Measurements from ENCODE around the gene ATP5F1C. TPM values are rescaled to one million over a fixed set of nuclear protein-coding genes. Genes with fewer than 3 reads are reported as not detected.
"Not testable (repeated sequence)": the region's sequence is repeated elsewhere in the genome, so short reads cannot be mapped to it uniquely, and the experiment has no call there.

Gene ATP5F1C
- 163 TPM for total RNA-seq
- long read RNA-seq, transcript ATP5F1C-201 (9 exons, 1,078 nt) = minor isoform, 21 of 121 reads
- long read RNA-seq, transcript ATP5F1C-202 (10 exons, 1,163 nt) = major isoform, 87 of 121 reads
- long read RNA-seq, partial matches to known transcripts = 7 of 121 reads
- long read RNA-seq, other reads (novel, unspliced or antisense) = 6 of 121 reads

DNA sequence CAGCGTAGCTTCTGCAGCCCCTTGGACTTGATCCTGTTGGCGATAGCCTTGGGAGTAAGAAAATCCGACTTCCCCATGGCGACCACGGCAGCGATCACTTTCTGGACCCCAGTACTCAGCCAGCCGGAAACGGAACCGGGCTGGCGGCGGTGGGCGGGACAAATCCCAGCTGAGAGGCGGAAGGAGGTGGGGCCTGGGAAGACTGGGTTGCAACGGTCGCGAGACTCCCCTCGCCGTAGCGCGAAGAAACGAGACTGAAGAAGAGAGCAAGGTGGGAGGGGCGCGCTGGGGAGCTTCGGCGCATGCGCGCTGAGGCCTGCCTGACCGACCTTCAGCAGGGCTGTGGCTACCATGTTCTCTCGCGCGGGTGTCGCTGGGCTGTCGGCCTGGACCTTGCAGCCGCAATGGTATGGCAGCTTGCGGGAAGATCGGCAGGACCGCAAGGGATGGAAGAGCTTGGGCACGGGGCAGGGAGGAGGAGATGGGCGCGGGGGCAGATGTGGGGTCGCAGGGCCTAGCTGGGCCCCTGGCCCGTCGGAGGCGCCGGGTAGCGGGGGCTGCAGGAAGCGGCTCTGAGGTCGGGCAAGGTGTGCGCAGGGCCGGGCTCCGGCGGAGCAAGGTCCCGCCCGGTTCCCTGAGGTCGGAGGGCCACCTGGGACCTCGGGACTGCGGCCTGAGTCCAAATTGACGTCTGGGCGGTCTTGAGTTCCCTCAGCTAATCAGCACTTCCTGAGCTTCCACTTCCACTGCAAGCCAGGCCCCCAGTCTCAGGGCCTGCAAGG, at the start of gene ATP5F1C, which contains the start of gene KIN:
TSS of gene ATP5F1C (plus strand) at position 321 of the 782 bp plus-strand sequence. CDS start at position 352, 31 bp downstream.
TSS of gene KIN (minus strand) at position 137 of the 782 bp plus-strand sequence. CDS start at position 77, 60 bp downstream.
- intact Hi-C loops (cut with DNase I) = no loop called here
- Histone ChIP-seq H3K4me1 (peaks cover 22% of the 10 kb centered on the region), H3K9me3 (no peaks in the 10 kb centered on the region), H3K27me3 (no peaks in the 10 kb centered on the region), H3K4me3 (peak within 1 kb of the TSS; percentile 94), H3K36me3 (no peaks in the 10 kb centered on the region), H3K27ac (peak within 1 kb of the TSS; percentile 90)
- peak; percentile 99 for ATAC-seq
- TF ChIP-seq, protein P1, sequence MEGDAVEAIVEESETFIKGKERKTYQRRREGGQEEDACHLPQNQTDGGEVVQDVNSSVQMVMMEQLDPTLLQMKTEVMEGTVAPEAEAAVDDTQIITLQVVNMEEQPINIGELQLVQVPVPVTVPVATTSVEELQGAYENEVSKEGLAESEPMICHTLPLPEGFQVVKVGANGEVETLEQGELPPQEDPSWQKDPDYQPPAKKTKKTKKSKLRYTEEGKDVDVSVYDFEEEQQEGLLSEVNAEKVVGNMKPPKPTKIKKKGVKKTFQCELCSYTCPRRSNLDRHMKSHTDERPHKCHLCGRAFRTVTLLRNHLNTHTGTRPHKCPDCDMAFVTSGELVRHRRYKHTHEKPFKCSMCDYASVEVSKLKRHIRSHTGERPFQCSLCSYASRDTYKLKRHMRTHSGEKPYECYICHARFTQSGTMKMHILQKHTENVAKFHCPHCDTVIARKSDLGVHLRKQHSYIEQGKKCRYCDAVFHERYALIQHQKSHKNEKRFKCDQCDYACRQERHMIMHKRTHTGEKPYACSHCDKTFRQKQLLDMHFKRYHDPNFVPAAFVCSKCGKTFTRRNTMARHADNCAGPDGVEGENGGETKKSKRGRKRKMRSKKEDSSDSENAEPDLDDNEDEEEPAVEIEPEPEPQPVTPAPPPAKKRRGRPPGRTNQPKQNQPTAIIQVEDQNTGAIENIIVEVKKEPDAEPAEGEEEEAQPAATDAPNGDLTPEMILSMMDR (IDR thresholded peaks at IDR 0.05) = no peak
- peak; percentile 99 for DNase-seq

DNA sequence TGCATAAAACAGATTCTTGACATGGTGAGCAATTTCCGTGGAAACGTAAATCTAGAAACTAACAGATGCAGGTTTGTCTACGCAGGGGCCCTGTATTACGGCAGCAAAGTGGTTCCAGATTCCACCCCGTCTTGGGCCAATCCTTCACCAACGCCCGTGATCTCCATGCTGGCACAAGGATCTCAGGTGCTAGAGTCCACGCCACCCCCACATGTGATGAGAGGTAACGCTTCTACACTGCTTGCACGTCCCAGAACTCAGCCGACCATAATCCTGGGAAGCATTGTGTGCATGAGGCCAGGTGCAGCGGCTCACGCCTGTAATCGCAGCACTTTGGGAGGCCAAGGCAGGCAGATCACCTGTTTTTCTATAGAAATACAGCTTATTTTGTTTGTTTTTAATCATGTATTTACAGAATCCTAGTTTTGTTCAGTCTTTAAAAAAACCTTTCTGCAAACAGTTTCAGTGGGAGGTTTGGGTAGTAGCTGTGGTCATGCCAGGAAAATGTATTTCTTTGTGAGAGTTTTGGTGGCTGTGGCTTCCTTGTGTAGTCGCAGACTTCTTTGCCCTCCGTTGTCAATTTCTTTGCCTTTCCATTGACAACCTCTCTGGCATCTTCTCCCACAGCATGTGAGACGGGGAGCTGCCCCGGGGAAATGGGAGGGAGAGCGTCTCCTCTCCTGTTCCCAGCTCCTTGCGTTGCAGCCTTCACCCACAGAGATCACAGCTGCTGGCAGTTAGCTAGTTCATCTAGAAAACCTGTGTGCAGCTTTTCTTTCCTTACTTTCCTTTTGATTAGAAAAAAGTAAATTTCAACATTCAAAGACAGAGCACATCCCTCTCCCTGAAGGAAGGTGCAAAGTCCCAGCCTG, 49.2 kb upstream of the ATP5F1C start:
- no peaks in the 10 kb centered on the region for H3K36me3 ChIP-seq
- H3K4me3 ChIP-seq = no peak overlapping the region
- no peaks in the 10 kb centered on the region for H3K9me3 ChIP-seq
- TF ChIP-seq, protein P1 (IDR thresholded peaks at IDR 0.05) = no peak
- DNase-seq (no peak), ATAC-seq (no peak)
- no peak overlapping the region for H3K27ac ChIP-seq
- intact Hi-C loops (cut with DNase I) = no loop called here
- H3K4me1 ChIP-seq = no peaks in the 10 kb centered on the region
- H3K27me3 ChIP-seq = no peaks in the 10 kb centered on the region

DNA sequence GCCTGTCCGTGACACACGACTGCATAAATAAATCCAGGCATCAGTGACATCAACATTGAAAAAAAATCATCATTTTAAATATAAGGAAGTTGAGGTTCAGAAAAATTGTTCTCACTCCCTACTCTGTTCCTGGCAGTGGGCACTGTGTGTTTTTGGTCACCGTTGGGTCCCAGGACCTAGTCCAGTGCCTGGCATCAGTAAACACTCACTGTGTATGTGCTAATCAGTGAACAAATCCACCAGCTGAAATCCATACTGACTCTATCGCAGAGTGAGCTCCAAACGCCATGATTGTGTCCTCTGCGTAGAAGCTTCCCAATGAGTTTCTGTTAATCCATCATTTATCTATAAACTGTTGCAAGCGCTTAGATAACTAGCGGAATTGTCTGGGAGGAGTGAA, 43.7 kb upstream of the ATP5F1C start:
- ATAC-seq (no peak), DNase-seq (no peak)
- no peaks in the 10 kb centered on the region for H3K4me1 ChIP-seq
- no peak overlapping the region for H3K27ac ChIP-seq
- TF ChIP-seq, protein P1 (IDR thresholded peaks at IDR 0.05) = no peak
- no peaks in the 10 kb centered on the region for H3K36me3 ChIP-seq
- H3K4me3 ChIP-seq = no peak overlapping the region
- H3K9me3 ChIP-seq = no peaks in the 10 kb centered on the region
- intact Hi-C loops (cut with DNase I) = no loop called here
- no peaks in the 10 kb centered on the region for H3K27me3 ChIP-seq

DNA sequence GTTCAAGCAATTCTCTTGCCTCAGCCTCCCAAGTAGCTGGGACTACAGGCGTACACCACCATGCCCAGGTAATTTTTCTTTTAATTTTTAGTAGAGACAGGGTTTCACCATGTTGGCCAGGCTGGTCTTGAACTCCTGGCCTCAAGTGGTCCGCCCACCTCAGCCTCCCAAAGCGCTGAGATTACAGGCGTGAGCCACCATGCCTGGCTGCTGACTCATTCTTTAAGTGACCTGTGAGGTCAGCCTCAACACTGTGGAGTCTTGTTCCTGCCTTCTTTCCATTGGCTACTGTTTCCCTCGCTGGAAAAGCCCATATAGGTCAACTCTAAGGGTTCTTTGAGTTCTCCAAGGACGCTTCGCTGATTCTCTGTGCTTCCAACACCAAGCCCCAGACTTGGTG, 39.3 kb upstream of the ATP5F1C start:
- H3K36me3 ChIP-seq = peaks cover 15% of the 10 kb centered on the region
- ATAC-seq; H3K27ac ChIP-seq; H3K4me3 ChIP-seq; H3K4me1 ChIP-seq; intact Hi-C loops (cut with DNase I); DNase-seq; H3K9me3 ChIP-seq; H3K27me3 ChIP-seq: not testable (repeated sequence)

DNA sequence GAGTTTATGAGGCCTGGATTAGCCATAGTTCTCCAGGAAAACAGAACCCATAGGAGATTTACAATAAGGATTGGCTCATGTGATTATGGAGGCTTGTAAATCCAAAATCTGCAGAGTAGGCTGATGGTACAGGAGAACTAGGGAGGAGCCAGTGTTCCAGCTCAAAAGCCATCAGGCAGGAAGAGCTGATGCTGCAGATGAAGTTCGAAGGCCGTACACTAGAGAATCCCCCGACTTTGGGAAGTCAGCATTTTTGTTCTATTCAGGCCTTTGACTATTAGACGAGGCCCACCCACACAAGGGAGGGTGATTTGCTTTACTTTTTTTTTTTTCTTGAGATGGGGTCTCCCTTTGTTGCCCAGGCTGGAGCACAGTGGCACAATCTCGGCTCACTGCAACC, 37.8 kb upstream of the ATP5F1C start:
- peaks cover 31% of the 10 kb centered on the region for H3K36me3 ChIP-seq
- H3K4me1 ChIP-seq = no peaks in the 10 kb centered on the region
- DNase-seq (no peak), ATAC-seq (no peak)
- H3K27me3 ChIP-seq = no peaks in the 10 kb centered on the region
- intact Hi-C loops (cut with DNase I) = no loop called here
- H3K9me3 ChIP-seq = no peaks in the 10 kb centered on the region
- H3K27ac ChIP-seq = no peak overlapping the region
- H3K4me3 ChIP-seq = no peak overlapping the region
- TF ChIP-seq, protein P1 (IDR thresholded peaks at IDR 0.05) = no peak
